GM12878 (cell line): ENCODE measurements around the gene REV3L.

ENCODE experiments used
- CHD1 ChIP-seq: IDR thresholded peaks from 2 replicates; pipeline ENCODE4 v1.6.1; 2012; ENCODE audit warnings: low read depth, low read length, improper control_type of control experiment
- CREM ChIP-seq: IDR thresholded peaks from 2 replicates; pipeline ENCODE4 v1.6.1; 2014; ENCODE audit warnings: antibody characterized with exemption, low read depth
- CTCF ChIP-seq, 3 experiments: IDR thresholded peaks in 2 of 3; conservative IDR thresholded peaks in 1 of 3; 2 replicates each; pipeline ENCODE4 v1.5.1; 2011; ENCODE audit warnings: low read depth in 3 of 3, low read length in 3 of 3, mild to moderate bottlenecking in 3 of 3, control low read depth in 2 of 3, moderate library complexity in 2 of 3, inconsistent platforms in 1 of 3, mixed read lengths in 1 of 3; ENCODE audit not compliant: control insufficient read depth in 2 of 3, insufficient read depth in 1 of 3; ENCODE audit errors: extremely low read depth in 1 of 3
- HDAC6 ChIP-seq: fragments of 200-600 bp; sonication (generic); IDR thresholded peaks from one replicate; pipeline ENCODE4 v1.8.0; 2017; ENCODE audit warnings: antibody characterized with exemption; ENCODE audit not compliant: unreplicated experiment
- HDGF ChIP-seq: fragments of 450-650 bp; IDR thresholded peaks from 2 replicates; pipeline ENCODE4 v1.6.1; 2016; ENCODE audit warnings: antibody characterized with exemption
- JUND ChIP-seq: IDR thresholded peaks from 2 replicates; pipeline ENCODE4 v1.6.1; 2012; ENCODE audit warnings: low read depth, mild to moderate bottlenecking, low read length, improper control_type of control experiment, moderate library complexity
- MXI1 ChIP-seq: fragments of 150-350 bp; IDR thresholded peaks from 2 replicates; pipeline ENCODE4 v1.6.1; 2011; ENCODE audit warnings: low read depth, mild to moderate bottlenecking, inconsistent platforms, low read length, improper control_type of control experiment
- POLR2A ChIP-seq: IDR thresholded peaks from 2 replicates; pipeline ENCODE4 v1.6.1; 2011; ENCODE audit warnings: low read depth, mild to moderate bottlenecking, low read length
- POLR2AphosphoS2 ChIP-seq: IDR thresholded peaks from 2 replicates; pipeline ENCODE4 v1.6.1; 2011; ENCODE audit warnings: low read depth, mild to moderate bottlenecking, low read length, improper control_type of control experiment, moderate library complexity
- TBL1XR1 ChIP-seq: IDR thresholded peaks from 2 replicates; pipeline ENCODE4 v1.6.1; 2012; ENCODE audit warnings: low read depth, low read length, improper control_type of control experiment

- TF ChIP-seq CTCF (IDR thresholded peaks at IDR 0.05 in 2 of 3, conservative IDR thresholded peaks at IDR 0.05 in 1 of 3; ENCODE audit: control insufficient read depth in 2 of 3, extremely low read depth in 1 of 3, insufficient read depth in 1 of 3, low read depth in 3 of 3, low read length in 3 of 3): no peak
- TF ChIP-seq POLR2A: no peak
- TF ChIP-seq MXI1: no peak
- TF ChIP-seq HDAC6: no peak
- TF ChIP-seq JUND: no peak
- TF ChIP-seq HDGF: no peak
- no peak for TF ChIP-seq CHD1
- no peak for TF ChIP-seq POLR2AphosphoS2
- no peak for TF ChIP-seq CREM
- no peak for TF ChIP-seq TBL1XR1
Observed at GRCh38 chr6:111266276-111266675, 216.7 kb downstream of the REV3L start.
